GM18867 (cell line): ENCODE results near the gene ZNF276.
"Not testable (repeated sequence)": the region's sequence is repeated elsewhere in the genome, so short reads cannot be mapped to it uniquely, and the experiment has no call there.

Experiments
- ATAC-seq: cut with Tn5 transposase; IDR thresholded peaks from one replicate; pipeline ENCODE4 v1.9.1; 2021; ENCODE audit warnings: mild to moderate bottlenecking, moderate library complexity; ENCODE audit not compliant: unreplicated experiment

The ZNF276 gene

DNA sequence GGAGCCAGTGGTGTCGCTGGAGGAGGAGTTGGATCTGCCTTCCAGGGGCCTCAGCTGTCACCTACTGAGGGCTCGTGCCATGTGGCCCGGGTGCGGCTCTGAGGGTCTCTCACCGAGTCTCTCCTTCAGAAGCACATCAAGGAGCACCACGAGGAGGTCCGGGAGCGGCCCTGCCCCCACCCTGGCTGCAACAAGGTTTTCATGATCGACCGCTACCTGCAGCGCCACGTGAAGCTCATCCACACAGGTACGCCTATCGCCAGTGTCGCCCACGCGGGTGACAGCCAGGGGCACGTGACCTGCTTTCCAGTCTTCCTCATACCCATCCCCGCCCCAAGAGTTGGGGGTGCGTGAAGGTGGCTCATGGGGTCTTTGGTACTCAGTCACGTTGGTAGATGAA is 12.5 kb downstream of the ZNF276 start:
- ATAC-seq, result no peak

DNA sequence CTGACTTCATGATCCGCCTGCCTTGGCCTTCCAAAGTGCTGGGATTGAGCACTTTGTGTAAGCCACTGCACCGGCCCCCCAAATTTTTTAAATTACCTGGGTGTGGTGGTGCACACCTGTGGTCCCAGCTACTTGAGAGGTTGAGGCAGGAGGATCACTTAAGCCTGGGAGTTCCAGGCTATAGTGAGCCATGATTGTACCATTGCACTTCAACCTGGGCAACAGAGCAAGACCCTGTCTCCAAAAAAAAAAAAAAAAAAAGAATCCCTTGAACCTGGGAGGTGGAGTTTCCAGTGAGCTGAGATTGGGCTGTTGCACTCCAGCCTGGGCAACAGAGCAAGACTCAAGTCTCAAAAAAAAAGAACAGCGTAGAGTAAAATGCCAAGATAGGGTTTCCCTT is 15.2 kb downstream of the ZNF276 start:
- ATAC-seq, result no peak

DNA sequence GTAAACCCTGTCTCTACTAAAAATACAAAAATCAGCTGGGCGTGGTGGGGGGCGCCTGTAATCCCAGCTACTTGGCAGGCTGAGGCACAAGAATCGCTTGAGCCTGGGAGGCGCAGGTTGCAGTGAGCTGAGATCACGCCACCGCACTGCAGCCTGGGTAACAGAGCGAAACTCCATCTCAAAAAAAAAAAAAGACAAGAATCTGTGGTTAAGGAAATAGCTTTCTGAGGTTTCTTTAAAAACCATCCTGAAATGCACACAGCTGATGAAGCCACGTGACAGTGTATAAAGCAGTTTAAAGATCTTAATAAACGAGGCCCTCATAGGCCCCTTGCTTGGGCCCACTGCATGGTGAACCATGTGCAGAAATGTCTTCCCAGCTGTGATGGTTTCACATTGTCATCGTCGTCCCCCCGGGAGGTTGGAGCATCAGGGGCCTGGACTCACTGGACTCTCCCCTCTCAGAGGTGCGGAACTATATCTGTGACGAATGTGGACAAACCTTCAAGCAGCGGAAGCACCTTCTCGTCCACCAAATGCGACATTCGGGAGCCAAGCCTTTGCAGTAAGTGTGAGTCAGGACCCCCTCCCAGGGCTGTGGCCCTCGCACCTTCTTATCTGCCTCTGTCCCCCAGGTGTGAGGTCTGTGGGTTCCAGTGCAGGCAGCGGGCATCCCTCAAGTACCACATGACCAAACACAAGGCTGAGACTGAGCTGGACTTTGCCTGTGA is 16.2 kb downstream of the ZNF276 start:
- ATAC-seq, result no peak

DNA sequence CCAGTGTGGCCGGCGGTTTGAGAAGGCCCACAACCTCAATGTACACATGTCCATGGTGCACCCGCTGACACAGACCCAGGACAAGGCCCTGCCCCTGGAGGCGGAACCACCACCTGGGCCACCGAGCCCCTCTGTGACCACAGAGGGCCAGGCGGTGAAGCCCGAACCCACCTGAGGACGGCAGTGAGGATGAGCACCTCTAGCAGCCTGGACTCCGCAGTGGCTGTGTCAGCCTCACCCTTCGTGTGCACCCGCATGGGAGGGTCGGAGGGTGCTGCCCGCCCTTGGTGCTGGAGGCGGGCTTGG is 16.7 kb downstream of the ZNF276 start:
- ATAC-seq, result no peak

DNA sequence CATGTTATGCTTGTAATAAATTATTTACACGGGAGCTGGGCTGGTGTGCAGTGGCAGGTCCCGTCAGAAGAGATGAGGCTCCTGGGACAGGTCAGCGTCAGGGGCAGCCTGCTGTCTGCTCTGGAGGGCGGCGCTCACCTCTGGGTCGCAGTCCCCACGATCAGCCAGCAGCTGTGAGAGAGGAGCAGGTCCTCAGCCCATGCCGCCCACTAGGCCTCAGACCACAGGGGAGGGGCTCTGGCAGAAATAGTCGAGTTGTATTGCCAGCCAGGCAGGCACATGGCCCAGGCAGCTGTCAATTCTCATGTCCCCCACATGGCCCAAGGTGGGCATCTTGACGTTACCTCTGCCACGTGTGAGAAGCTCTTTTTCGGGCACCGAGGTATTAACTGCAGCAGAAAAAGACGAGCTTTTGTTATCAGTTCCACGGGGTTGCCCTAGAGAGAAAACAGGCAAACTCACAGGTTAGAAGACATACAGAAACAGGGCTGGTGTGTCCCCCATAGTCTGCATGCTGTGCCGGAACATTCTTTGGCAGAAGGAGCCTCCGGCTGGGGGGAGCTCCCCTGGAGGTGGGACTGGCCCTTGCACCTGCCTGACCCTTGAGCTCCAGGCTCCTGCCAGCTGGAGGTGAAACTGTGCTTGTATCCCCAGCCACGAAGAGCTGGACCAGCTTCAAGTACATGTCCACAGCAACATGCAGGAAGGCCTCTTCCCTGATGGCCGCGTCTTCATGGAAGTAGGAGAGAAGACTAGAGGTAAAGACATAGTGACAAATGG is 17.4 kb downstream of the ZNF276 start:
- no peak for ATAC-seq

DNA sequence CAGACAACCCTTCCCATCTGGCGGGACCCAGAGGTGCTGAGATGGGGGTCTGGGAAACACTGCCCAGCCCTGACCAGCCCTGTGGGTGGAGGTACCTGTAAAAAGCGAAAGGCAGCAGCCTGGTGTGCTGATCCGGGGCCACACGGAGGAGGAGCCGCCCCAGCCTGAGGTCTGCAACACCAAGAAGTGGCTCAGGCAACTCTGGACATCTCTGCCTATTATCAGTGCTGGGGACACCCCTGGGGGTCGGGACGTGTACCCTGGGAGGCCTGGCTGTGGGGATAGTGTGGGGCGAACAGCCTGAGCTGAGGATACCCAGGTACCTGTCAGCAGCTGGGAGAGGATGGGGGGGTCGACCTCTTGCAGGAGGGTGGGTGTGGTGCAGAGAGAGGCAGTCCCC is 18.0 kb downstream of the ZNF276 start:
- no peak for ATAC-seq

DNA sequence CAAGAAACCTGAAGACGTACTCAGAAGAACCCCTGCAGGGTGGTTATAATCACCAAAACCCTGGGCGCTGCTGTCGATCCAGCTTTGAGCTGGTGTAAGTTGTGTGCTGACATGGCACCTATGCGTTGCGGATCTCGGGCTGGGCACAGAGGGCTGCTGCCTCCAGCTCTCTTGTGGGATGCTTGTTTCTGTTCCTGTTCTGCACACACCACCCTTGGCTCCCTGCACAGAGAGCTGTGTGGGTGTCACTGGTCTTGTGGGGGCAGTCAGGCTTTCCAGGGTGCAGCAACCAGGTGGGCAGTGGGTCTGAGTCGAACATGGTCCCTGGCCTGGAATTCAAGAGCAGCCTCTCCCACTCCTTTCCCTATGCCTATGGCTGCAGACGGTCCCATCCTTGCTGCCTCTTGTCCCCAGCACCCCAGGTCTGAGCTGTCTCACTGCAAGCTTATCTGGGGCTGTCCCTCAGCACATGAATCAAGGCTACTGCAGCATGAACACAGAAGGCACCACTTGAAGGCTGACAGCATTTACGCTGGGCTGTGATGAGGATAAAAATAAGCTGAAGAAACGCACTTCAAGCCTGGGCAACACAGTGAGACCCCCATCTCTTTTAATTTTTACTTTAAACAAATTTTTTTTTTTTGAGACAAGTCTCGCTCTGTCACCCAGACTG is 20.1 kb downstream of the ZNF276 start:
- no peak for ATAC-seq

DNA sequence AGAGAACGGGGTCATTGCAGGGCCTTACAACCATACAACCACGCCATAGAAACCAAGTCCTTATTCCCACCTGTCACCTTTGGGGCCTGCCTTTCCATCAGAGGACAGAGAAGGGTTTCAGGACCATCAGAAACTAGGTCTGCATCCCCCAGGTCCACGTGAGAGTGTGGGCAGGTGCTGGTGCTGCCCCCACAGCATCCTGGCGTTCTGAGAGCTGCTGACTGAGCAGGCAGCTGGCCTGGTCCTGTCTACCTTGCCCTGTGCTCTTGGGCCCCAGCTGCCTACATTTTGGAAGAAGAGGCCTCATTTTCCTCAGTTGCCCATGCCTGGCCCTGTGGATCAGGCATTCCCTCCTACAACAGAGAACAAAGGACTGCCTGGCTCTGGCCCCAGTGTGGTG is 21.6 kb downstream of the ZNF276 start:
- no peak for ATAC-seq

DNA sequence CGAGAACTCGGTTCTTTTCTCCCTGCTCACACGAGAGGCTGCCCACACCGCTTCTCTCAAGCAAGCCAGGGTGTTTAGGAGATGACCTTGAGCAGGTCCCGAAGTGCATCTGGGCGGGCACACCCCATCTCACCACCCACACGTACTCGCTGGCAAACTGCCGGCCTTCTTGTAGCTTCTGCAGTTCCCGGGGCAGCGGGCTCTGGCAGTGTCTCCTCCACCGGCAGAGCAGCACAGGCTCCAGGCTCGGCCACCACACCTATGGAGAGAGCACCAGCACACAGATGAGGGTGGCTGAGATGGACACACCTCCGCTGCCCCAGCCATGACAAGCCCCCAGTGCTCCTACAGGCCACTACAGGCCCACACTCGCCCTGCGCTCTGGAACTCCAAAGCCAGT is 23.5 kb downstream of the ZNF276 start:
- no peak for ATAC-seq

DNA sequence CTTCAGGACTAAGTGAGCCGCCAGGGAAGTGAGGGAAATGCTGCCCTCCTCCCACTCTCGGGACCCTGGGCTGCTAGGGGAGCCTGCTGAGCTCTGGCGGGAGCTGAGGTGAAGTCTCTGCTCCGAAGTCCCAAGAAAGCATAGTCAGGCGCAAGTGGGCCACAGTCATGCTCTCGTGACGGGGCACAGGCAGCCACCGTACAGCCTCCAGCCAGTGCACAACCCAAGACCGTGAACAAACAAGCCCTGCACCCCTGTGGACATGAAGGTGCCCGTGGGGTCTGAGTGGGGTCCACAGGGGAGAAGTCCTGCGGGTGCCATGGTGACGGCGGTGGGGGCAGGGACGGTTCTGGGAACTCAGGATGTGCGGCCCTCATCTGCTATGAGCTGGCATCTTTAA is 24.7 kb downstream of the ZNF276 start:
- ATAC-seq, result no peak

DNA sequence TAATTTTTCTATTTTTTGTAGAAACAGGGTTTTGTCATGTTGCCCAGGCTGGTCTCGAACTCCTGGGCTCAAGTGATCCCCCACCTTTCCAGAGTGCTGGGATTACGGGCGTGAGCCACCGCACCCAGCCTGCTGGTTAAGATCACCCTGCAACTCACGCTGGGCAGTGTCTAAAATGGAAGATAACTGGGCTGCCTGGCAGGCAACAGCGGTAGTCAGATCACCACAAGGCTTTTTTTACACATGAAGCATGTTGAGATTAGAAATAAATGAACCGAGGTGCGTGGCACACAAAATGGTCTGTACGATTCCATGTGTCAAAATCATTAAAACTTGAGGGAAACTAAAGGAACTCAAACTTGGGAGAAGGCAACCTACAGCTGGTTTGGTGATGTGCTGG is 26.7 kb downstream of the ZNF276 start:
- no peak for ATAC-seq

DNA sequence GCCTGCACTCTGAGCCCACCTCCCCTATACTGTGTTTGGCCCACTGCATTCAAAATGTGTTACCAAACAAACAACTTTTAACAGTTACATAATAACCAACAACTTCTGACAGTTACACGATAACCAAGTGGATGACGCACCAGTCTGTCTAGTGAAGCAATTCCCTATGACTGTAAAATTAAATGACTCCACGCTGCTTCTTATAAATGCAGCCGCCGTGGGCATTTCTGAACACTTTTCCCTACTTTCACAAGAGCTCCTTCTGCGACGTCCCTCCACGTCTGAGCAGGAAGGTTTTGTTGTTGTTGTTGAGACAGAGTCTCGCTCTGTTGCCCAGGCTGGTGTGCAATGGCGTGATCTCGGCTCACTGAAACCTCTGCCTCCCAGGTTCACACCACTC is 27.6 kb downstream of the ZNF276 start:
- no peak for ATAC-seq

DNA sequence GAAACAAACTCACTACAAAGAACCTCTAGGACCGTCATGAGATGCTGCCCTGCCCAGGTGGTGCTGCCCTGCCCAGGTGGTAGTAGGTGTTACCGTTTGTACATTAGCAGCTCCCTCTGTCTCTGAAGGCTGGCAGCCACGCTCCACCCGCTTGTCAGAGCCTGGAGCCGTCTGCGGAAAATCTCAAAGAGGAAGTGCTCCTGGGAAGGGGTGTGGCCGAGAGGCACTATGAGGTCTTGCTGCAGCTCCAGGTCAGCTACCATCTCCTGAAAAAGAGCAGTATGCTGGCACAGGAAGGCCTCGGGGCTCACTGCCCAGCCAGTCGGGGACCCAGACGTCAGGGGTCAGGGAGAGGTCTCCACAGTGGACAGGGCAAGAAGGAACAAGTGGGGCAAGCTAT is 28.3 kb downstream of the ZNF276 start:
- ATAC-seq, result no peak

DNA sequence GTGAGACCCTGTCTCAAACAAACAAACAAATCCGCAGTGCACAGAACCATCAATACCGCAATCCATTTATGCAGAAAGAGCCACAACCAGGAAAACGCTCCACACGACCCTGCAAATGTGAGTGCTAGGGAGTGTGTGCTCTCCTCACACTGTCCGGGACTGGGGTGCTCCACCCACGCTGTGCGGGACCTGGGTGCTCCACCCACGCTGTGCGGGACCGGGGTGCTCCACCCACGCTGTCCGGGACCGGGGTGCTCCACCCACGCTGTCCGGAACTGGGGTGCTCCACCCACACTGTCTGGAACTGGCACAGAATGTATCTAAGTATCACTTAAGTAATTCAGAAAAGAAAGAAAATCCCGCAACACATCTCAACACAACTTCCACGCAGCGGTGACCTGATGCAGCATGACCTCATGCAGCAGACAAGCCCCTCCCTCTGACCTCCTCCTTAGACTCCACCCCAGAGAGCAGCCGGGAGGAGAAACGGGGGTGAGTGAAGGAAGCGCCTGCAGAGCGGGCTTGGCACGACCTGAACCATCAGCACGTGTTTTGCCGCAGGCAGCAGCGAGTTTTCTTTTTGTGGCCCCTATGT is 38.5 kb downstream of the ZNF276 start:
- no peak for ATAC-seq

DNA sequence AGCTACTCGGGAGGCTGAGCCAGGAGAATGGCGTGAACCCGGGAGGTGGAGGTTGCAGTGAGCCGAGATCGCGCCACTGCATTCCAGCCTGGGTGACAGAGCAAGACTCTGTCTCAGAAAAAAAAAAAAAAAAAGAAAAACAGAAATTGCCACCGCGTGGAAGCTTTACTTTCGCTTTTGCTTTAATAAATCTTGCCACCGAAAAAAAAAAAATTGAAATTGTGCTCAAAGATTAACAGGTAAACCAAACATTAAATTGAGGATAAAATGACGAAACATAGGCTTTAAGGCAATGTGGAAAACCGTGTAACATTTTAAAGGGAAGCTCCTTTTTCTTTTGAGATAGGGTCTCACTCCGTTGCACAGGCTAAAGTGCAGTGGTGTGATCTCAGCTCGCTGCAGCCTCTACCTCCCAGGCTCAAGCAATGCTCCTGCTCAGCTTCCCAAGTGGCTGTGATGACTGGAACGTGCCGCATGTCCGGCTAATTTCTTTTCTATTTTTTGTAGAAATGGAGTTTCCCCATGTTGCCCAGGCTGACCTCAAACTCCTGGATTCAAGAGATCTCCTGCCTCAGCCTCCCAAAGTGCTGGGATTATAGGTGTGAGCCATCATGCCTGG is 40.1 kb downstream of the ZNF276 start:
- no peak for ATAC-seq

DNA sequence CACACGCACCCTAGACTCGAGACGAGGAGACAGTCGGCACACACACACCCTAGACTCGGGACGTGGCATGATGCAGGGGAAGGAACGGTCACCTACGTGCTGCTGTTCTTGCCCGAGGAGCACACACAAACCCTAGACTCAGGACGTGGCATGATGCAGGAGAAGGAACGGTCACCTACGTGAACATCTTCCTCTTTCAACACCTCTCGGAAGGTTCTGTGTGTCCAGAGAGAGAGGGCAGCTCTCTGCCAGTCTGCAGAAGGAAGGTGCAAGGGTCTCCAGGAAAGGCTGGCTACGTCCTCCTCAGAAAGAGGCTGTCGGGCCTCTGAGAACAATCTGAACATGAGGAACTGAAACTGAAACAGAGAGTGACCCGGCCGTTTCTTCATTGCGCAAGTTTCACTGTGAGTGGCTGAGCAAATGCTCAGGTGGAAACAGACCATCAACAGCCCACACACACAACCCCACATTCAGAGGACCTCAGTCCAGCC is 43.4 kb downstream of the ZNF276 start:
- ATAC-seq, result peak; percentile 86

DNA sequence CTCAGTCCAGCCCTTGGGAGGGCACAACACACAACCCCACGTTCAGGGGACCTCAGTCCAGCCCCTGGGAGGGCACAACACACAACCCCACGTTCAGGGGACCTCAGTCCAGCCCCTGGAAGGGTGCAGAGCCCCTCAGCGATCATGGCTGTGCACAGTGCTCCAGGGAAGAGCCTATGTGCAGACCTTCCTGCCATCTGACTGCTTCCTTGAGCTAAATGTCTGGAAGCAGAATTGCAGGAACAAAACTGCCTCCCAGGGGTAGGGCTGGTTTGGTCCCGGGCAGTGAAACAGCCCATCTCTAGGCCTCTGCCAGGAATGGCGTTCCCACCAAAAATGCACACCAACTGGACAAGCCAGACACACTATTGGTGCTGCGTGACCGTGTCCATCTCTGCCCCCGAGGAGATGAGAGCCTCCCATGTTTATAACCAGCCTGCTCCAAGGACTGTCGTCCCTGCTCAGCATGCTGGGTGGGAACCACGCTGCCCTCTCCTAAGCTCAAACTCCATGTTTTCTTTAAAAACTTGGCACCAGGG is 44.0 kb downstream of the ZNF276 start:
- no peak for ATAC-seq

DNA sequence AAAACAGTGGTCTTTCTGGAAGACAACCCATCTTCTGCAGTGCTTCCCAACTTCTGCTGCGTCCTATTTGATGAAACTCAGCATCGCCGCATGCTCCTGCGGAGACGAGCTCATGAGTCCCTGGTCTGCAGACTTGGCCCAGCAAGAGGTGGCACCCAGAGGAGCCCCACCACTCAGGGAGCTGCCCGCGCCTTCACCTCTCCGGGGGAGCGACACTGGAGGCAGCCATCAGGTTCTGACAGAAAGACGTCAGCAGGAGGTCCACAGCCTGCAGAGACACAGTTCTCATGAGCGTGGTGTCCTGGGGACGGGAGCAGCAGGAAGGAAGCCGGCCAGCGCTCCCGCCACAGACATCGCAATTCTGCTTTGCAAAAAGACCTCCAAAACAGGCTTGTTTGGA is 49.0 kb downstream of the ZNF276 start:
- ATAC-seq, result no peak

DNA sequence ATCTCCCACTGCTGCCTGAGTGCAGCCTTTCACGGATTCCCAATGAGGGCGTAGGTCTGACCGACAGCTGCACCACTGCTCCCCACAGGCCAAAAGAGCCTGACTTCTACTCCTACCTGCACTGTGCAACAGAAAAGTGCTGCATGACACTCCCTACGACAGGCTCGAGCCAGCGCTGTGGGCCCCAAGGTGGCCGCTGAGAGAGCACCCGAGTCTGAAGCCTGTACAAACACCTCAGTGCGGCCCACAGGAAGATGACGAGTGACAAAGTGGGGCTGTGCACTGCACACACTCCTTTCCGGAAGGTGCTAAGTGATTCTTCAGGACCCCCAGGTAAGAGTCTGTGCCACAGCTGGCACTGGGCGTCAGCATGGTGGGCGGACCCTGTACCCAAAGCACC is 53.9 kb downstream of the ZNF276 start:
- no peak for ATAC-seq

DNA sequence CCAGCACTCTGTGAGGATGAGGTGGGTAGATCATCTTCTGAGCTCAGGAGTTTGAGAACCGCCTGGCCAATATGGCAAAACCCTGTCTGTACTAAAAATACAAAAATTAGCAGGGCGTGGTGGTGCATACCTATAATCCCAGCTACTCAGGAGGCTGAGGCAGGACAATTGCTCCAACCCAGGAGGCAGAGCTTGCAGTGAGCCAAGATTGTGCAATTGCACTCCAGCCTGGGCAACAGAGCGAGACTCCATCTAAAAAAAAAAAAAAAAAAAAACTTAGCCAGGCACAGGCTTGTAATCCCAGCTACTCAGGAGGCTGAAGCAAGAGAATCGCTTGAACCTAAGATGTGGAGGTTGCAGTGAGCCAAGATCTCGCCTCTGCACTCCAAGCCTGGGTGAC is 56.9 kb downstream of the ZNF276 start:
- ATAC-seq, result not testable (repeated sequence)
